Natural killer cell treated with Interleukin-12 subunit alpha and Interleukin-12 subunit beta and Interleukin-15 and Interleukin-18, amount 100 ng/mL, for 72 hours (primary cell): Measurements from ENCODE around the gene DPH5. TPM values are rescaled to one million over a fixed set of nuclear protein-coding genes. Genes with fewer than 3 reads are reported as not detected.
"Not testable (repeated sequence)": the region's sequence is repeated elsewhere in the genome, so short reads cannot be mapped to it uniquely, and the experiment has no call there.

Experiments
- ATAC-seq, 2 donors: fragments of 150-1000 bp; cut with Tn5 transposase in 1 of 2; sonication (Bioruptor Pico), chemical (Tn5 transposase) in 1 of 2; 2 replicates each; pipeline ENCODE4 v1.10.0; 2021
- DNase-seq: peaks from one replicate; pipeline ENCODE4 v3.0.0; 2022; ENCODE audit warnings: low spot score
- H3K27ac Mint-ChIP-seq, 2 donors: 1 replicate in 1 of 2; 2 replicates in 1 of 2; pipeline ENCODE4 v1.8.0; 2022; ENCODE audit warnings: mixed read lengths in 2 of 2, mild to moderate bottlenecking in 1 of 2, moderate library complexity in 1 of 2
- H3K27me3 Mint-ChIP-seq, 2 donors: 1 replicate in 1 of 2; 2 replicates in 1 of 2; pipeline ENCODE4 v1.8.0; 2022; ENCODE audit warnings: mixed read lengths in 2 of 2
- H3K36me3 Mint-ChIP-seq: one replicate; pipeline ENCODE4 v1.8.0; 2022; ENCODE audit warnings: mixed read lengths
- H3K4me1 Mint-ChIP-seq, 2 donors: 1 replicate in 1 of 2; 2 replicates in 1 of 2; pipeline ENCODE4 v1.8.0; 2022; ENCODE audit warnings: low read depth in 2 of 2, mixed read lengths in 2 of 2, mild to moderate bottlenecking in 1 of 2
- H3K4me3 Mint-ChIP-seq: one replicate; pipeline ENCODE4 v1.8.0; 2022; ENCODE audit warnings: mixed read lengths
- H3K9me3 Mint-ChIP-seq: 2 replicates; pipeline ENCODE4 v1.8.0; 2022; ENCODE audit warnings: mixed read lengths
- total RNA-seq, 2 donors: library from RNA; stranded (reverse); gene quantifications; one replicate each; pipeline ENCODE4 v1.2.3, GENCODE V29; 2022

DPH5 gene
- total RNA-seq, 2 donors from 2014 or later, result 20.1 to 28.9 TPM

- ATAC-seq (no peak), DNase-seq (no peak)
- H3K27me3 Mint-ChIP-seq, result no peaks in the 10 kb centered on the region
Measured at GRCh38 chr1:101044749-101045148, 19.2 kb upstream of the DPH5 start.

GRCh38 chr1:101044259-101044658 is 18.7 kb upstream of the DPH5 start:
- H3K27me3 Mint-ChIP-seq, result no peaks in the 10 kb centered on the region
- H3K4me1 Mint-ChIP-seq, result no peaks in the 10 kb centered on the region
- no peak overlapping the region for H3K4me3 Mint-ChIP-seq
- DNase-seq (no peak), ATAC-seq (no peak)
- H3K27ac Mint-ChIP-seq, result no peak overlapping the region
- peaks cover 8% of the 10 kb centered on the region for H3K36me3 Mint-ChIP-seq
- peaks cover 8% of the 10 kb centered on the region for H3K9me3 Mint-ChIP-seq

More at GRCh38 chr1:101044749-101045148, 19.2 kb upstream of the DPH5 start:
- Mint-ChIP-seq H3K4me1 (no peaks in the 10 kb centered on the region), H3K36me3 (peaks cover 3% of the 10 kb centered on the region), H3K9me3 (peaks cover 8% of the 10 kb centered on the region), H3K4me3 (no peak overlapping the region), H3K27ac (no peak overlapping the region)

- Mint-ChIP-seq H3K27me3 (no peaks in the 10 kb centered on the region), H3K36me3 (peaks cover 13% of the 10 kb centered on the region), H3K27ac (no peak overlapping the region), H3K4me3 (no peak overlapping the region), H3K4me1 (no peaks in the 10 kb centered on the region), H3K9me3 (peaks cover 8% of the 10 kb centered on the region)
- DNase-seq, result no peak
- no peak for ATAC-seq
Measured at GRCh38 chr1:101043776-101044175, 18.2 kb upstream of the DPH5 start.

GRCh38 chr1:101041300-101041699 is 15.7 kb upstream of the DPH5 start:
- Mint-ChIP-seq H3K36me3 (peaks cover 19% of the 10 kb centered on the region), H3K4me1 (peaks cover 0 to 3% of the 10 kb centered on the region in 2 donors)

GRCh38 chr1:101040666-101041065 is 15.1 kb upstream of the DPH5 start:
- Mint-ChIP-seq H3K4me3 (no peak overlapping the region), H3K27ac (no peak overlapping the region), H3K36me3 (peaks cover 19% of the 10 kb centered on the region), H3K4me1 (peaks cover 0 to 5% of the 10 kb centered on the region in 2 donors), H3K27me3 (no peaks in the 10 kb centered on the region), H3K9me3 (peaks cover 8% of the 10 kb centered on the region)
- DNase-seq, result no peak
- ATAC-seq, result no peak

More at GRCh38 chr1:101041300-101041699, 15.7 kb upstream of the DPH5 start:
- DNase-seq, result no peak
- Mint-ChIP-seq H3K9me3 (peaks cover 8% of the 10 kb centered on the region), H3K27me3 (no peaks in the 10 kb centered on the region), H3K27ac (no peak overlapping the region), H3K4me3 (no peak overlapping the region)
- no peak for ATAC-seq

GRCh38 chr1:101039245-101039644 is 13.7 kb upstream of the DPH5 start:
- H3K36me3 Mint-ChIP-seq, result peaks cover 19% of the 10 kb centered on the region
- no peak overlapping the region for H3K27ac Mint-ChIP-seq
- ATAC-seq, result no peak
- DNase-seq, result no peak
- no peak overlapping the region for H3K4me3 Mint-ChIP-seq
- peaks cover 0 to 5% of the 10 kb centered on the region in 2 donors for H3K4me1 Mint-ChIP-seq
- H3K27me3 Mint-ChIP-seq, result no peaks in the 10 kb centered on the region
- H3K9me3 Mint-ChIP-seq, result peaks cover 8% of the 10 kb centered on the region

- Mint-ChIP-seq H3K4me3 (no peak overlapping the region), H3K4me1 (peaks cover 0 to 5% of the 10 kb centered on the region in 2 donors), H3K27me3 (no peaks in the 10 kb centered on the region), H3K27ac (no peak overlapping the region), H3K36me3 (peaks cover 19% of the 10 kb centered on the region), H3K9me3 (peaks cover 8% of the 10 kb centered on the region)
- ATAC-seq (no peak), DNase-seq (no peak)
Measured at GRCh38 chr1:101037316-101037715, 11.7 kb upstream of the DPH5 start.

GRCh38 chr1:101033017-101033416 is 7.4 kb upstream of the DPH5 start:
- no peaks in the 10 kb centered on the region for H3K9me3 Mint-ChIP-seq
- no peaks in the 10 kb centered on the region for H3K36me3 Mint-ChIP-seq
- no peak overlapping the region for H3K4me3 Mint-ChIP-seq
- no peaks in the 10 kb centered on the region for H3K27me3 Mint-ChIP-seq
- DNase-seq (no peak), ATAC-seq (no peak)
- peaks cover 2 to 8% of the 10 kb centered on the region in 2 donors for H3K4me1 Mint-ChIP-seq
- no peak overlapping the region for H3K27ac Mint-ChIP-seq

GRCh38 chr1:101032129-101032528 is 6.5 kb upstream of the DPH5 start:
- DNase-seq, H3K9me3 Mint-ChIP-seq, H3K27me3 Mint-ChIP-seq, H3K36me3 Mint-ChIP-seq, H3K4me3 Mint-ChIP-seq, H3K27ac Mint-ChIP-seq, ATAC-seq: not testable (repeated sequence)
- H3K4me1 Mint-ChIP-seq, result peaks cover 10 to 16% of the 10 kb centered on the region in 2 donors

- H3K27me3 Mint-ChIP-seq, result no peaks in the 10 kb centered on the region
- no peak overlapping the region for H3K27ac Mint-ChIP-seq
- ATAC-seq (no peak), DNase-seq (no peak)
- H3K4me3 Mint-ChIP-seq, result no peak overlapping the region
- no peaks in the 10 kb centered on the region for H3K9me3 Mint-ChIP-seq
- H3K4me1 Mint-ChIP-seq, result peaks cover 12 to 23% of the 10 kb centered on the region in 2 donors
- H3K36me3 Mint-ChIP-seq, result peaks cover 9% of the 10 kb centered on the region
Measured at GRCh38 chr1:101030881-101031280, 5.3 kb upstream of the DPH5 start.

- H3K27me3 Mint-ChIP-seq, result no peaks in the 10 kb centered on the region
- DNase-seq (no peak), ATAC-seq (no peak)
- H3K27ac Mint-ChIP-seq, result no peak overlapping the region
- peaks cover 9% of the 10 kb centered on the region for H3K36me3 Mint-ChIP-seq
- H3K4me3 Mint-ChIP-seq, result no peak overlapping the region
- no peaks in the 10 kb centered on the region for H3K9me3 Mint-ChIP-seq
- peaks cover 14 to 23% of the 10 kb centered on the region in 2 donors for H3K4me1 Mint-ChIP-seq
Measured at GRCh38 chr1:101029184-101029583, 3.6 kb upstream of the DPH5 start.

- Mint-ChIP-seq H3K9me3 (no peaks in the 10 kb centered on the region), H3K4me3 (no peak overlapping the region), H3K27ac (no peak overlapping the region), H3K4me1 (peaks cover 14 to 23% of the 10 kb centered on the region in 2 donors), H3K27me3 (no peaks in the 10 kb centered on the region), H3K36me3 (peaks cover 9% of the 10 kb centered on the region)
- ATAC-seq, result no peak
- DNase-seq, result no peak
Measured at GRCh38 chr1:101028466-101028865, 2.9 kb upstream of the DPH5 start.

GRCh38 chr1:101027194-101027772 is 1.7 kb upstream of the DPH5 start:
- ATAC-seq (no peak), DNase-seq (no peak)
- Mint-ChIP-seq H3K36me3 (peaks cover 9% of the 10 kb centered on the region), H3K9me3 (no peaks in the 10 kb centered on the region), H3K27ac (peak overlapping the region in 1 of 2 donors; percentile 20), H3K27me3 (no peaks in the 10 kb centered on the region), H3K4me3 (peak overlapping the region; percentile 89), H3K4me1 (peaks cover 14 to 23% of the 10 kb centered on the region in 2 donors)

GRCh38 chr1:101026430-101026788 is 825 bp upstream of the DPH5 start:
- H3K36me3 Mint-ChIP-seq, result peaks cover 9% of the 10 kb centered on the region
- DNase-seq (no peak), ATAC-seq (no peak)
- peak overlapping the region; percentile 81 to 83 for H3K27ac Mint-ChIP-seq
- H3K27me3 Mint-ChIP-seq, result no peaks in the 10 kb centered on the region
- peaks cover 14 to 23% of the 10 kb centered on the region in 2 donors for H3K4me1 Mint-ChIP-seq
- H3K9me3 Mint-ChIP-seq, result no peaks in the 10 kb centered on the region
- peak overlapping the region; percentile 89 for H3K4me3 Mint-ChIP-seq

GRCh38 chr1:101025283-101025656 is 314 bp downstream of the DPH5 start:
- Mint-ChIP-seq H3K27me3 (no peaks in the 10 kb centered on the region), H3K4me1 (peaks cover 14 to 27% of the 10 kb centered on the region in 2 donors), H3K4me3 (peak overlapping the region; percentile 89), H3K27ac (peak overlapping the region; percentile 81 to 83), H3K9me3 (no peaks in the 10 kb centered on the region), H3K36me3 (peaks cover 14% of the 10 kb centered on the region)
- no peak for DNase-seq
- peak; percentile 62 to 66 for ATAC-seq
